Stimulated activated CD4-positive, alpha-beta T cell treated with anti-CD3 and anti-CD28 coated beads, Interleukin-15, amount 100 ng/mL, for 24 hours (primary cell): ENCODE measurements around the gene VAC14.

ENCODE experiments used
- DNase-seq: peaks from one replicate; pipeline ENCODE4 v3.0.0-alpha.2; 2020

Gene VAC14

DNA sequence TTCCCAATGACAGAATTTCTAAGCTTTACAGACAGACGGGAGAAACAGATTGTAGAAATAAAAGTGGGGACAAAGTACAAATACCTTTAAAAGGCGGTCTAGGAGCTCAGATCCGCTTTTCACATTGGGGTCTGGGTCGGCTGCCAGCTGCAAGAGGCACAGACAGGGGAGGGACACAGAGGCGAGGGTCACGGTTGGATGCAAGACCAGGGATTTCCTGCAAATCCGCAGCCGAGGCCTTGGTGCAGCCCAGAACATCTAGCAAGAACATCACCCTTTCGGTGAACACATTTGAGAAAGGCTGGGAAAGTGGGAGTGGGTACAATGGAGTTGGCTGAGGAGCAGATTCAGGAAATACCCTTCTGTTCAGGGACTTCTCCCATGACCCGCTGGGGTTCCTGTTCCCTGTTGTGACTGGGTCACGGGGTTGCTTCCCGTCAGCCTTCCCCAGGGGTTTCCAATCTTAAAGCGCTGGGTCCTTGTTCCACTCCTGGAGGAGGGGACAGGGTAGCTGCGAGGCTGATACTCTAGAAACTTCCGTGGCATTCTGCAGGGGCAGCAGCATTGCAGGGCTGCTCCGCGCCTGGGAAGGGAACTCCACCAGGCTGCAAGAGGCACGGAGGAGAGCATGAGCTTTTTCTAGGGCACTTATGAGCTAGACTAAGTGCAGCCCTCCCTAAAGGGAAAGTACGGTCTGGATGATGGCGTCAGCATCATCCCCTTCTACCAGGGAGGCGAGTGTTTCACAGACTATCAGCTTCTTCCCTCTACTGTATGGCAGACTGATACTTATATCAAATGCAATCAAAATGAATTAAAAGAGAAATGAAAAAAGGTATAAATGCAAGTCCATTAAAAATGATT lies 16.0 kb downstream of the VAC14 start:
- DNase-seq, result no peak

DNA sequence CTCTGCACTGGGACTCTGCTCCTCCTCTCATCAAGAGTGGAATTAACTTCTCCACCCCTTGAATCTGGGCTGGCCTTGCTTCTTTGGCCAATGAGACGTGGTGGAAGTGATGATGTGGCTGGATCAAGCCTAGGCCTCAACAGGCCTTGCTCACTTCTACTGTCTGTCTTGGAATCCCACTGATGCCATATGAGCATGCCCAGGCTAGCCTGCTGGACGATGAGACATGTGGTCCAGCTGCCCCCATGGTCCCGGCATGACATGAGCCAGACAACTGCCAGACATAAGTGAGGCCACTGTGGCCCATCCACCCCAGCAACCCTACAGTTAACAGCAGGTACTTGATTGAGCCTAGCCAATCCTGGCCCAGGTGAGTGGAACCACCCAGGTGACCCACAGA lies 18.7 kb downstream of the VAC14 start:
- DNase-seq, result no peak

DNA sequence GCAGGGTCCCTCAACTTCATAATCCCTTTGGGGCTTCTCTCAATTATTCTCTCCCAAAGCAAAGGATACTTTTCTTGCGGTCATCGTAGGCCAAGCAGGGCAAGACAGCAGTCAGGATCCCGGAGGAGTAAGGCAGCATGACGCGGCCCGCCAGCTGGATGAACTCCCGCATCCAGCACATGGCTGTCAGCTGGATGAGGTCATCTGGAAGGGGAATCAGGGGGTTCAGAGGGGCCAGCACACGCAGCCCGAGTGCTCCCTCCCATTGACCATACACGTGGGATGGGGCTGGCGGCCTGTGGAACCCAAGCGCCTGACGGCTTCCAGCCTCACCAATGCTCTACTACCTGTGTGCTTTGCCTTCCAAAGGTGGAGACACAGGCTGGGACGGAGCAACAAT lies 19.2 kb downstream of the VAC14 start:
- DNase-seq, result no peak

DNA sequence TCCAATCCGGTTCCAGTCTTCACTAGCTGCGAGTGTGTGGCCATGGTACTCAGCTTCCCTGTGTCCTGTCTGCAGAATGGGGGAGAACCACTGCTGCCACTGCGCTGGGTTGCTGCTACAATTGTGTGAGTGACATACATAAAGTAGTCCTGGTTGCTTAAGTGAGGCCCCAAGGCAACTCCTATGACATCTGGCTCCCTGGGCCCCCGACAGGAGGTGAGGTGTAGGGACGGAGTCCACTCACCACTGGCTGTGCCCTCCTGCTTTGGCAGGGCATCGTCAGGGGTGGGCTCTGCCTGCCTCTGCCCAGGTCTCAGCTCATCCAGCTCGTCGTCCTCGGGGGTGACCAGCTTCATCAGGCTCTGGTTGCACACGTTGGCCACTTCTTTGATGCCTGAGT lies 20.4 kb downstream of the VAC14 start:
- no peak for DNase-seq

DNA sequence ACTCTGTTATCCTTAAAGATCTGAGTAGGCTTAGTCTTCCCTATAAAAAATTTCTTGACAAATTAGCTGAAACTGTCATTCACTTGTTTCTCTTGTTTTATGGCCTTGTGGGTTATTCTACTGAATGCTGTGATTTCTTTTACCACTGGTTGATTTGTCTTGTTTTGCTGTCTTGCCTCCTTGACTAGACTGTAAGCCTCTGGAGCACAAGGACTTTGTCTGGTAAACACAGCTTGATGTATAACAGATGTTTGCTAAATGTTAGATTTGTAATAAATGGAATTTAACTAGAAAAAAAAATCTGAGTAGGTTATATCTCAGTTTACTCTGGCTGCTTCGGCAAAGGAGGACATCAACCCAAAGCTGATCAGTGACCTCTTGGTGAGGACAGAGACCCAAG lies 21.6 kb downstream of the VAC14 start:
- no peak for DNase-seq

DNA sequence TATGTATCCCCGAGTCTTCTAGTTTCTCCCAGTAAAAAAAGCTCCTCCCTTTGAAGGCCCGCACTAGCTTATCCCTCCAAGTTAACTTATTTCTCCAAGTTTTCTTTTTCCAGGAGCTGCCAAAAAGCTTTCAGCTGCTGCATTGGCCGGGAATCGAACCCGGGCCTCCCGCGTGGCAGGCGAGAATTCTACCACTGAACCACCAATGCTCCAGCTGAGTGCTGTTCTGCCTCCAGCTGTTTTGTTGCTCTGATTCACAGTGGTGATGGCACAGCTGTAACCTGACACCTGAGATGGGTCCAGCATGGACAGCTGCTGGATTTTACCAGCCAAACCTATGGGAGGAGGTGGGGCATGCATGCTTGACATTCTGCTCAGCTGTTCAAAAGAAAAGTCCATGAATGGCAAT lies 22.1 kb downstream of the VAC14 start:
- DNase-seq, result no peak

DNA sequence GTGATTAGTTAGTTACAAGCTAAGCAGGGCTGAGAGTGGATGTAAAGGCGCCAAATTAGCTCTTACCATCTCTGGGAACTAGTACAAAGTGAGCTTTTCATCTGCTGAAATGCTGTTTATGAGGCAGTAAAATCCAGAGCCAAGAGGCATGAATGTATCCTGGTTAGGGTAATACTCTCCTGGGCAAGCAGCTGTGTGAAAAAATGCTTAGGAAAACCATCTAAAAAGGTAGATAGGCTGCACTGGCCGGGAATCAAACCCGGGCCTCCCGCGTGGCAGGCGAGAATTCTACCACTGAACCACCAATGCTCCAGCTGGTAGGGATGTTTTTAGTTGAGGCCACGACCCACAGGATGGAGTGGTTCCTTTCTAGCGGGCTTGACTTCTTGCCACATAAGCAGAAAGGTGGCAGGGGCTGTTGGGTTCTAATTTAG lies 23.0 kb downstream of the VAC14 start:
- no peak for DNase-seq

DNA sequence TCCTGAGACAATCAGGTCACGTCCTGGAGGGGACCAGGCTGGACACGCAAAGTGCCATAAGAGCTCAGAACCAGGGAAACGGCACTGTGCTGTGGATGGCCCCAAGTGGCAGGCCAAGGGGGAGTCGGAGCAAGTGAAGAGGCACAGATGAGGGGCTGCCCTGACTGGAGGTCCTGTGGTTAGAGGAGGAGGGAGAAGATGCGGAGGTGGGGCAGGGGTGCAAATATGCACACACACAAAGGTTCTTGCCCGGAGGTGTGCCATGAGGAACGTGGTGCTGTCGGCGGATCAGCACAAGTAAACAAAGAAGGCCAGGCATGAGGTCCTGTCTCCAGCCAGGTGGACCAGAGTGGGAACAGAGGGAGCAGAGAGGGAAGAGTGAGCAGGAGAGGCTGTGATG lies 23.5 kb downstream of the VAC14 start:
- no peak for DNase-seq

DNA sequence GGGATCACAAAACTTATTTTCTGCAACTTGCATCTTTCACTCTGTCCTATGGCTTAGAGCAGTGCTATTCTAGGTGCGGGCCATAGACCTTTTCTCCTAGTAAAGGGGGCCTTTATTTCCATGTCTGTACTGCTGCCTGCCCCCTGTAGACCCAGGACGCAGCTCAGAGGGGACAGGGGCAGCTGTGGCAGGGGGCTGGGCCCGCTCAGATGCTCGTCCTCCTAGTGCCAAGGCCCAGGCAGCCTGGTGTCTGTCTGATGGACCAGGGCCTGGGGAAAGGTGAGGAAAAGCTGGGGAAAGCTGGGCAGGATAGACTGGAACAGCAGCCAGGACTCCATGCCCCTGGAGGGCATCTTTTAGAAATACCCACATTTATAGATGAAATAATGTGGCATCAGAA lies 25.6 kb downstream of the VAC14 start:
- no peak for DNase-seq

DNA sequence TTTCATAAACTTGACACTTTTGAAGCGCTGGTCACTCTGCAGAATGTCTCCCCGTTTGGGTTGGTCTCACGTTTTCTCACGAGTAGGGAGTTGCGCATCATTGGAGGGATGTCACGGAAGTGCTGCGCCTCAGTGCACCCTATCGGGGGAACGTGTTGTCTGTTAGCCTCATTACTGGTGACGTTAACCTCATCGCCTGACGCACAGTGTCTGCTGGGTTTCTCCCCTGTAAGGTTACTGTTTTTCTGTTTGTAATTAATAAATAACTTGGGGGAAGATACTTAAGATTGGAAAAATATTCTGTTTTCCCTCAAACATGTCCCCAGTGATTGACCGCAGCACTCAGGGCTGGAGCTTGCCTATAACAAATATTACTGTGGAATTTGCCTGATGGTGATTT lies 26.7 kb downstream of the VAC14 start:
- DNase-seq, result no peak

DNA sequence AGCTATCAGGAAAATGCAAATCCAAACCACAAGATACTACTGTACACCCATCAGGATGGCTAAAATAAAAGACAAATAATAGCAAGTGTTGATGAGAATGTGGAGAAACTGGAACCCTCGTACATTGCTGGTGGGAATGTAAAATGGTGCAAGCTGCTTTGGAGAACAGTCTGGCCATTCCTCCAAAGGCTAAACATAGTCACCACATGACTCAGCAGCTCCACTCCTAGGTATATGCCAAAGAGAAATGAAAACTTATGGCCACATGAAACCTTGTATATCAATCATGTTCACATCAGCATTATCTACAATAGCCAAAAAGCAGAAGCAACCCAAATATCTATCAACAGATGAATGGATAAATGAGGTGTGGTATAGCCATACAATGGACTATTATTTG lies 28.5 kb downstream of the VAC14 start:
- DNase-seq, result no peak

DNA sequence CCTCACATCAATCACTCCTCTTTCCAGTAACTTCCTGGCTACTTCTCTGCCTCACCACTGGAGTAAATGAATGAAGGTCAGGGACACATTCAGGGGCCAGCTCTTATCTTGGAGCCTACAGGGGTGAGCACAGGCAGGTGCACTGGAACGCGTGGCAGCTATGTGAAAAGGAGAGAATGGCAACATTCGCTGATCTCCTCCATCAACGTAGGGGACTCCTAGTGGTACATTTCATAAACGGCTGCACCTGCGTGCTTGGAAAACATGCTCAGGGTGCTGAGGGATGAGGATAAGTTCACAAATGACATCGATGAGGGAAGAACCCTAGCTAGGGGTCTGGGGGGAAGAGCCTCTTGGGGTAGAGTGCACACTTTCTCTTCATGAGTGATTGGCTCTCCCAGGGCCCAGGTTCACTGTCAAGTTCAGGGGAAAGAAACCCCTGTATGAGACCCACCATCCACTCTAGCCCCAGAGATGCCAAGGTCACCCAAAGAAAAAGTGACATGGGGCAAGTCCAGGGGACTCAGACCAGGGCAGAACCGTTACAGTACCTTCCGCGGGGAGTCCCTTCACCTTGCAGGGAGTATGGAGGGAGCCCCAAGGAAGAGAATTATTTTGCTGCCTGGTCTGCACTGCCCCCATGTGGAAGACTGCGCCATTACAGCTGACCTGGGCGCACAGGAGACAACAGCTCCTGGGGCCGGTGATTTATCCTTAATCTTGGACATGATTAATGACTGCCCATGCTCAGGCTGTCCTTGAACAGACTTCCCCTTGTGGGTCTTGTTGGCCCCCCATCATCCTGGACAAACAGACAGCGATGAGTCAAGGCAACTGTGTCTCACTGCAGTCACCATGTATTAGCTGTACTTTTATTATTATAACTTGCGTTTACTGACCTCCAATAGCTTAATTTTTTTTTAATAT lies 30.1 kb downstream of the VAC14 start:
- DNase-seq, result peak; percentile 67

DNA sequence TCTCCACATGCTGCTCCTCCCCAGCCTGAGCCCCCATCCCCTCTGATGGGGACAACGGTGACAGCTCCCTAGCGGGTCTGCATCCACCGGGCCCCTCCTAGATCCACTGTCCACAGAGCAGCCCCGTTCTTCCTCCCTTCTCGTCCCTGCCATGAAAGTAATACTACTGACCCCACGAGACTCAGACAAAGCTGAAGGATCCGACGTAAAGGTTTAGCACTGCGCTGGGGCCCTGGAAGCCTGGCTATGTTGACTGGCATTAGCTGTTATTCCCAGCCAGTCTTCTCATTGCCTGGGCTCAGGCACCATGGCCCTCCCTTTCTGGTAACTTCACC lies 30.7 kb downstream of the VAC14 start:
- no peak for DNase-seq

DNA sequence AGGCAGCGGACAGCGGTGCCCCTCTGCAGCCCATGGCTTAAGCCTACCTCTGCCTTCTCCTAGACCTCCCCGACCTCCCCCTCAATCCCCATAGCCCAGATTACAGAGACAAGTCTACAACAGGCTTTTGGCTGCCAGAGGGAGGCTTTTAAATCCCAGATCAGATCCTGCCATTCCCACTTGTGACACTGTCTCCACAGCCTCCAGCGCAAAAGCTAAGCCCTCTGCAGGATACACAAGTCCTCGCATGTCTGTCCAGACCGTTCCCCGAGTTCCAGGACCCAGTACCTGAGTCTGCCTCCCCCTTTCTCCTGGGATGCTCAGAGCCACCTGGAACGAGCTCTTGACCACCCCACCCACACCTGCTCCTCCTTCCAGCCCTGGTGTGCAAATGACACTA lies 31.2 kb downstream of the VAC14 start:
- DNase-seq, result no peak

DNA sequence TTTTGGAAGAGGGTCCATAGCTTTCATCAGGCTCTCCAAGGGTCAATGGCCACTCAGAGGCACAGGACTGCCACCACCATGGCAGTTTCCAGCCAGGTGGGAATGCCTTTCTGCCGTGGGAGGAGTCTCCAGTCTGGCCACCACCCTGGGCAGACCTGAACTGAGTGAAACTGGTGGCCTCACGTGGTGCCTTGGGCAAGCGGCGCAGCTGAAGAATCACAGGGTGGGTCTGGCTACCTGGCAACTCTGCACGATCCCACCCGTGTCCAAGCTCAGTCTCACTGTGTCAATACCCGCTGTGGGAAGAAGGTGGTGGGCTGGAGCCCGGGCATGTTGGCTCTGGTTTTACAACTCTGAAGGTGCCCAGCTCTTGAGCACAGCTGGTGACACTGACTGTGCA lies 31.8 kb downstream of the VAC14 start:
- no peak for DNase-seq

DNA sequence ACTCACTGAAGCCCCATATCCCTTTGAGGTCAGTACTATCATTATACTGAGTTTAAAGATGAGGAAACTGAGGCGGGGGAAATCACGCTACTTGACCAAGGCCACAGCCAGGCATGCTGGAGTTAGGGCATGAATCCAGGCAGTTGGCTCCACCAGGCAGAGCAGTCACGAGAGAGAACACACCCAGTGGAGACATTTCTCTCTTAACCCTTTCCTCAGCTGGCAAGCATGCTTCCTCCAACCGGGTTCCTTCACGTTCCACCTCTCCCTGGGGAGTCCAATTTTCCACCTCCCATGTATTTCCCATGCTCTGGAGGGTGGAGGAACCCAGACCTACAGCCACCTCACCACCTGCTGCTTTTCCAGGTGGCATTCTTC lies 32.8 kb downstream of the VAC14 start:
- DNase-seq, result no peak

DNA sequence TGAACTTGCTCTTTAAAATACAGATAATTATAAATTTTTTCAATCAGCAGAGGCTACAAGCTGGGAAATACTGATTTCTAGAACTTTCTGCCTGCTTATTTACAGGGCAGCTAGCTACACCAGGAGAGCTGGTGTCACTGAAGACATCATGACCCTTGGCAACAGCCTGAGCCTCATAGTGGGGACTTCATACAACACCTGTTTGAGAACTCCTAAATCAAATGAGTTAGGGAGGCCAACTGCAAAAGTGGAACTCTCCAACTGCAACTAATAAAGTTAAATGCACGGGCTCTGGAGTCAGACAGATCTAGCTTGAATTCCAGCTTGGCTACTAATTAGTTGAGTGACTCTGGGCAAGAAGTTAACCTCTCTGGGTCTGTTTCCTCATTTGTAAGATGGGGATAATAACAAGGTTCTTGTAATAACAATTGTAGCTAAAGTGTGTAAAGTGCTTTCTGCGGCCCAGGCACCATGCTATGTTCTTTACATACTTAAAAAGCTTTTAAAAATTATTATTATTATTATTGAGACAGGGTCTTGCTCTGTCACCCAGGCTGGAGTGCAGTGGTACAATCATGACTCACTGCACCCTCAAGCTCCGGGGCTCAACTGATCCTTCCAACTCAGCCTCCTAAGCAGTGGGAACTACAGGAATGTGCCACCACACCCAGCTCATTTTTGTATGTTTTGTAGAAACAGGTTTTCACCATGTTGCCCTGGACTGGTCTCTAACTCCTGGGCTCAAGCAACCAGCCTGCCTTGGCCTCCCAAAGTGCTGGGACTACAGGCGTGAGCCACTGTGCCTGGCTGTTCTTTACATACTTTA lies 33.4 kb downstream of the VAC14 start:
- DNase-seq, result no peak

DNA sequence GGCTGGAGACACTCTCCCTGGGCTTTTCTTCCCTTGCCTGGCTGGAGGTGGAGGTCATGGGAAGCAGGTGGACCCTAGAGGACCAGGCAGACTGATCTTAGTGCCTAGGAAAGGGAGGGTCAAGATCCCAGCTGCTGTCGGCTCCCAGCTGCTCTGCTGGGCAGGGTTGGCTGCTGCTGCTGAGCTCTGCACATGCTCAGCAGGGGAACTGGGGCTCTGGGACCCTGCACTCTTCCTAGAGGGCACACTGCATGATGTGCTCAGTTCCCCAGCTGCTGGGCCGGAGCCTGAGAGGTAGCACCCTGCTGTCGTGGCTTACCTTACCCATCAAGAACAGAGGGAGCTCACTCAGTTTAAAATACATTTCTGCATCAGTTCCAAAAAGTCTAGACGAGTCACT lies 34.3 kb downstream of the VAC14 start:
- DNase-seq, result no peak

DNA sequence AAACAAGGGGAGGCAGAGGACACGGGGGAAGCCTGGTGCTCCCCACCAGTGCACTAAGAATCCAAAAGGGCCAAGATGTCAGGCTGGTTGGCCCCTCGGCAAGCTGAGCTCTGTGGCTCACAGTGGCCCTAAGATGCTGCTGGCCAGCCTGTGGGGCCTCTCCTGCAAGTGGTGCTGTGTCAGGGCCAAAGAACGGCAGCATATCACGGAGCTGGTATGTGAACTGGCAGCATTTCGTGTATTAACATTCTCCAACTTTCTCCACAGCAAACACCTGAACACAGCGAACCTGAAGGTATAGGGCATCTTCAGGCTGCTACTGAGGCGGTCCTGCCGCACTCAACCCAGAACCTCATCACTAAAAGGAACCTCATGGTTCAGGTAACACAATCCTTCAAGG lies 34.8 kb downstream of the VAC14 start:
- DNase-seq, result no peak

DNA sequence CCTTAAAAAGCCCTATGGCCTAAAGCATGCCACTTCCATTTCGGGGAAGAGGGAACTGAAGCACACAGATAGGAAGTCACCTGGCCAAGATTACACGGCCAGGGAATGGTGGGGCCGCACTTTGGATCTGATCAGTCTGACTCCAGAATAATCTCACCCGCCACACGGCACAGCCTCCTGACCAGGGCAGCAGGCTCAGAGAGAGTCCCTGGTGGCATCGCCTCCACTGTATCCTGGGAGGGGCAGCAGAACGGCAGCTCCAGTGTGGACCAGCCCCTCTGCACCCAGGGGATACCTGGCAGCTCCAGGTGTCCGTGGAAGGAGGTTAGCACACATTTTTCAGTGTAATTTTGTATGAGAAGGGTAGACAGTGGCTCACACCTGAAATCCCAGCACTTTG lies 35.5 kb downstream of the VAC14 start:
- DNase-seq, result no peak

DNA sequence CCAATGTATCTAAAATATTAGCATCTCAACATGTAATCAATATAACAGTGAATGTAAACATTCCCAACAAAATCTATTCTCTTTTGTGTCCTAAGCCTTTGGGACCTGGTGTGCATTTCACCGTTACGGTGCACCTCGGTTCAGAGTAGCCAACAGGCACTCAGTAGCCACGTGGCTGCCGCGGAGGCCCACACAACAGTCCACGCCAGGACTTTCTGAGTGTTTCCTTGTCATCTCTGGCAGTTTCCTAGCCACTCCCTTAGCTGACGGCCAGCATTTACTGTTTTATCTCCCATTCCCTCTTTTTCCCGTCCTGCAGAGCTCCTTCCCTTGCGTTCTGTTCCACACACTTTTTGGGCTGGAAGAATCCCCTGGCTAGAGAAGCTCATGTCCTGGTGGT lies 36.3 kb downstream of the VAC14 start:
- DNase-seq, result no peak

DNA sequence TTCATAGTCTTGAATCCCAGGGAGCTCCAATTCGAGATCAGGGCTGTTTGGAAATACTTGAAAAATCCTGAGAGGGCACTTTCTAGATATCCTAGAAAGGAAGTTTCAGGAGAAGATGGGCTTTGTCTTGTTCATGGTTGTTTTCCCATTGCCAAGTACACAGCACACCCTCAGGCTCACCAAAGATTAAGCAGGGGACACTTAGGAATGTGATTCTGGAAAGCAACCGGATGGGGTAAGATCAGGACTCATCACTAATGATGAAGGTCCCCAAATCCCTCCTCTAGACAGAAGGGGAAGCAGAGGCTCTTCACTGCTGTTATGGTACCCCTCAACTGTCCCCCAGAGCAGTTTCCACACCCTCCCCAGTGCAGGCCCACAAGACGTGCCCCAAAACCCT lies 40.7 kb downstream of the VAC14 start:
- no peak for DNase-seq

DNA sequence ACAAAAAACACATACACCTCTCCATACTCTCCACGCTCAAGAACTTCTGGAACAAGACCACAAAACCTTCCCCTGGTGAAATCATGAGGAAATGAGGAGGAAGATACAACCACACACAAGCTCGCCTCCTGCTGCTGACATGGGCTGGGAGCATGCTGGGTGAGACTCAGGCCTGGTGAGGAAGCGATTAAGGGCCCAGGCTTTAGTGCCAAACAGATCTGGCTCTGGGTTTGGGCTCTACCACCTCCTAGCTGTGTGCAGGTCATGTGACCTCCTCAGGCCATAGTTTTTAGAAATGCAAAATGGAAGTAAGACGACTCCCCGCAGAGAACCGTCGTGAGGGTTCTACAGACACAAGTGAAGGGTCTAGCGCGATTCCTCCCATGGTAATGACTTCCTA lies 41.3 kb downstream of the VAC14 start:
- no peak for DNase-seq
